Hematopoietic multipotent progenitor cell treated with erythropoietin and hydrocortisone succinate and interleukin-3 and kit ligand, for 4 days (in vitro differentiated cells): ENCODE measurements around the gene CPEB2.
"Not testable (repeated sequence)": the region's sequence is repeated elsewhere in the genome, so short reads cannot be mapped to it uniquely, and the experiment has no call there.

Experiments
- DNase-seq: peaks from one replicate; pipeline ENCODE4 v3.0.0-alpha.2; 2015

Gene CPEB2

GRCh38 chr4:15063341-15063740, 61.1 kb downstream of the CPEB2 start:
- no peak for DNase-seq

GRCh38 chr4:15065516-15065915, 63.2 kb downstream of the CPEB2 start:
- DNase-seq, result no peak

- no peak for DNase-seq
These were observed 63.9 kb downstream of the CPEB2 start for GRCh38 chr4:15066140-15066539.

- DNase-seq, result no peak
These were observed 66.0 kb downstream of the CPEB2 start for GRCh38 chr4:15068298-15068697.

GRCh38 chr4:15075875-15076274, 73.6 kb downstream of the CPEB2 start:
- no peak for DNase-seq

- DNase-seq, result peak; percentile 49
These were observed 75.7 kb downstream of the CPEB2 start for GRCh38 chr4:15077969-15078368.

GRCh38 chr4:15078682-15079642, 76.7 kb downstream of the CPEB2 start:
- DNase-seq, result peak; percentile 6

- DNase-seq, result no peak
These were observed 82.5 kb downstream of the CPEB2 start for GRCh38 chr4:15084780-15085179.

GRCh38 chr4:15085762-15086161, 83.5 kb downstream of the CPEB2 start:
- not testable (repeated sequence) for DNase-seq

- DNase-seq, result not testable (repeated sequence)
These were observed 84.0 kb downstream of the CPEB2 start for GRCh38 chr4:15086259-15086658.

GRCh38 chr4:15088394-15089035, 86.2 kb downstream of the CPEB2 start:
- no peak for DNase-seq

GRCh38 chr4:15089979-15090378, 87.7 kb downstream of the CPEB2 start:
- DNase-seq, result no peak

GRCh38 chr4:15100380-15100779, 98.1 kb downstream of the CPEB2 start:
- no peak for DNase-seq

GRCh38 chr4:15100994-15101695, 98.9 kb downstream of the CPEB2 start:
- no peak for DNase-seq

- DNase-seq, result no peak
These were observed 102.5 kb downstream of the CPEB2 start for GRCh38 chr4:15104825-15105224.

GRCh38 chr4:15106399-15106798, 104.1 kb downstream of the CPEB2 start:
- DNase-seq, result no peak

GRCh38 chr4:15109600-15109999, 107.3 kb downstream of the CPEB2 start:
- DNase-seq, result no peak

- no peak for DNase-seq
These were observed 107.9 kb downstream of the CPEB2 start for GRCh38 chr4:15110120-15110571.

- no peak for DNase-seq
These were observed 114.3 kb downstream of the CPEB2 start for GRCh38 chr4:15116509-15117079.

- no peak for DNase-seq
These were observed 115.1 kb downstream of the CPEB2 start for GRCh38 chr4:15117270-15117946.

- no peak for DNase-seq
These were observed 116.0 kb downstream of the CPEB2 start for GRCh38 chr4:15118292-15118691.
